Kidney (tissue), 14 donors: Measurements from ENCODE around the gene DDX23. TPM values are rescaled to one million over a fixed set of nuclear protein-coding genes. Genes with fewer than 3 reads are reported as not detected.

Source experiments
- DNase-seq, 5 donors: peaks; one replicate each; pipeline ENCODE4 v3.0.0-alpha.2; 2013 to 2020
- FAIRE-seq: peaks from 2 replicates; lab custom pipeline; 2012; peaks lifted over from hg19 to GRCh38; lab: Jason Lieb, UNC
- H3K27ac ChIP-seq, 2 donors: one replicate each; pipeline ENCODE4 v1.7.0; 2013; ENCODE audit warnings: low read depth in 2 of 2, low read length in 2 of 2, inconsistent platforms in 1 of 2
- H3K27me3 ChIP-seq: one replicate; pipeline ENCODE4 v1.7.1; 2013; ENCODE audit warnings: low read length, inconsistent platforms; ENCODE audit not compliant: control insufficient read depth, insufficient read depth
- H3K36me3 ChIP-seq, 3 donors: one replicate each; pipeline versions ENCODE4 v1.7.0 to v1.7.1; 2013; ENCODE audit warnings: low read length in 3 of 3, control low read depth in 1 of 3, inconsistent platforms in 1 of 3; ENCODE audit not compliant: insufficient read depth in 3 of 3, control insufficient read depth in 2 of 3
- H3K4me1 ChIP-seq, 3 donors: one replicate each; pipeline versions ENCODE4 v1.7.0 to v1.7.1; 2013; ENCODE audit warnings: low read length in 3 of 3, inconsistent platforms in 1 of 3, low read depth in 1 of 3; ENCODE audit not compliant: control insufficient read depth in 2 of 3, insufficient read depth in 2 of 3
- H3K4me3 ChIP-seq, 3 donors: one replicate each; pipeline versions ENCODE4 v1.7.0 to v1.8.1; 2013; ENCODE audit warnings: low read length in 3 of 3, control low read depth in 1 of 3, inconsistent platforms in 1 of 3
- H3K9ac ChIP-seq, 3 donors: one replicate each; pipeline versions ENCODE4 v1.7.0 to v1.7.1; 2013; ENCODE audit warnings: low read length in 3 of 3, control low read depth in 1 of 3, inconsistent platforms in 1 of 3
- H3K9me3 ChIP-seq, 3 donors: one replicate each; pipeline versions ENCODE4 v1.7.0 to v1.7.1; 2013; ENCODE audit warnings: low read length in 3 of 3, control low read depth in 1 of 3, inconsistent platforms in 1 of 3; ENCODE audit not compliant: control insufficient read depth in 2 of 3, insufficient read depth in 1 of 3
- intact Hi-C: fragments of 100-400 bp; cut with DNase I; formaldehyde crosslinking; loops from one replicate; pipeline ENCODE4 v1.11.1; 2022
- polyA plus RNA-seq: library from polyadenylated mRNA; stranded (reverse); fragments of 350-450 nt; fragmentation: Illumina TruSeq; extraction: RNeasy Lipid Tissue Mini Kit (QIAGEN cat#74804); gene quantifications from one replicate; pipeline ENCODE4 v1.2.3, GENCODE V29; 2014; ENCODE audit warnings: low read depth, low replicate concordance; ENCODE audit not compliant: insufficient read depth
- total RNA-seq: library from RNA; stranded (reverse); fragmentation: NEBNext Ultra II Directional; extraction: Animal tissue kit (Norgen Biotek cat#: 25700); gene quantifications from one replicate; pipeline ENCODE4 v1.2.1, GENCODE V29; 2021
- TF ChIP-seq, protein P1 (sequence below): IDR thresholded peaks from 3 replicates; pipeline ENCODE4 v1.5.1; 2012; ENCODE audit warnings: mild to moderate bottlenecking, moderate library complexity, borderline replicate concordance; ENCODE audit not compliant: insufficient read depth; ENCODE audit errors: extremely low read depth
- donor health status: control.
- donor health status: control.
- donor health status: control.
- donor health status: control.
- donor health status: control.
- donor health status: DM: yes; HTN: yes; CAD: no.
- donor health status: Normal renal cell carcinoma (clear cell type).

Gene DDX23
- total and polyA plus RNA-seq, 2 donors from 2014 or later, result 31.9 to 65.5 TPM

DNA sequence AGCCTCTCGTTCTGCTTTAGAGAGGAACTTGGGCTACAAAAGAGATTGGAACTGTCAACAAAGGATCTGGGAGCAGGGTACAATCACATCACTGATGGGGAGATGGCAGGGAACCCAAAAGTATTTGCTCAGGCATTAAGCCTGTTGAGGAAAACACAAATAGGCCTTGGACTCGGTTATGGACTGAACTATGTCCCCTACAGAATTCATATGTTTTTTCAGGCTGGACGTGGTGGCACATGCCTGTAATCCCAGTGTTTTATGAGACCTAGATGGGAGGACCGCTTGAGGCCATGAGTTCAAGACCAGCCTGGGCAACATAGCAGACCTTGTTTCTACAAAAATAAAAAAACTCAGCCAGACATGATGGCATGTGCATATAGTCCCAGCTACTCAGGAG lies 13.9 kb downstream of the DDX23 start:
- DNase-seq (no peak), FAIRE-seq (no peak)
- H3K27ac ChIP-seq, result no peak overlapping the region
- intact Hi-C loops, result no loop called here
- H3K9me3 ChIP-seq, result no peaks in the 10 kb centered on the region
- peaks cover 11 to 59% (median 49%) of the 10 kb centered on the region in 3 donors for H3K36me3 ChIP-seq
- H3K4me3 ChIP-seq, result no peak overlapping the region
- H3K4me1 ChIP-seq, result no peaks in the 10 kb centered on the region
- no peaks in the 10 kb centered on the region for H3K27me3 ChIP-seq
- H3K9ac ChIP-seq, result no peak overlapping the region
- TF ChIP-seq, protein P1, sequence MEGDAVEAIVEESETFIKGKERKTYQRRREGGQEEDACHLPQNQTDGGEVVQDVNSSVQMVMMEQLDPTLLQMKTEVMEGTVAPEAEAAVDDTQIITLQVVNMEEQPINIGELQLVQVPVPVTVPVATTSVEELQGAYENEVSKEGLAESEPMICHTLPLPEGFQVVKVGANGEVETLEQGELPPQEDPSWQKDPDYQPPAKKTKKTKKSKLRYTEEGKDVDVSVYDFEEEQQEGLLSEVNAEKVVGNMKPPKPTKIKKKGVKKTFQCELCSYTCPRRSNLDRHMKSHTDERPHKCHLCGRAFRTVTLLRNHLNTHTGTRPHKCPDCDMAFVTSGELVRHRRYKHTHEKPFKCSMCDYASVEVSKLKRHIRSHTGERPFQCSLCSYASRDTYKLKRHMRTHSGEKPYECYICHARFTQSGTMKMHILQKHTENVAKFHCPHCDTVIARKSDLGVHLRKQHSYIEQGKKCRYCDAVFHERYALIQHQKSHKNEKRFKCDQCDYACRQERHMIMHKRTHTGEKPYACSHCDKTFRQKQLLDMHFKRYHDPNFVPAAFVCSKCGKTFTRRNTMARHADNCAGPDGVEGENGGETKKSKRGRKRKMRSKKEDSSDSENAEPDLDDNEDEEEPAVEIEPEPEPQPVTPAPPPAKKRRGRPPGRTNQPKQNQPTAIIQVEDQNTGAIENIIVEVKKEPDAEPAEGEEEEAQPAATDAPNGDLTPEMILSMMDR, result no peak

DNA sequence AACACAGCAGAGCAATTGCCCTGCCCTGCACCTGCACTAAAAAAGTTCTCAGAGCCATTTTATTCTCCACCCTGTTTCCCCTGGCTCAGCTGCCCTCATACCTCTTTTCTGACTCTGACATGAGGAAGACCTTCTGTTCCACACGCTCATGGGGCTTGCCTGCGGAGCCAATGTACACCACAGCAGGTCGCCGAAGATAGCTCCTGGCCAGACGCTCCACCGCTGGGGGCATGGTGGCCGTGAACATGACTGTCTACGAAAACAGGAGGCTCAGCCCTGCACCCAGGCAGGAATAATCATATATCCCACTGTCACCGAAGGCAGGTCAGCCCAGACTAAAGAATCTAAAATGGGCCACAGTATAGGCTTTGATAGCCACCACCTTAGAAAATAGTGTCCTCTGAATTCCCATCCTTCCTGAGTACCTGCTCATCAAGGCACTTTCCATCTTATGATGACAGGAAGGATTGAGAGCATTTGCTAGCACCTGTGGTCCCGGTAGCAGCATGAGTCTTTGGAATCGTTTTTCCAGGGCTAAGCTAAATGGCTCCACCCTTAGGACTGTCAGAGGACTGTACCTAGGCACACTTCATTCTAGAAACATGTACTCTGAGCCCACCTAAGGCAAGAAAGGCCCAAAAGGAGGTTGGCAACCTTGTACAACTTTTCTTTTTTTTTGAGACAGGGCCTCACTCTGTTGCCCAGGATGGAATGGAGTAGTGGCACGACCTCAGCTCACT lies 19.5 kb downstream of the DDX23 start:
- H3K9me3 ChIP-seq, result no peaks in the 10 kb centered on the region
- H3K9ac ChIP-seq, result no peak overlapping the region
- TF ChIP-seq, protein P1, result no peak
- no peaks in the 10 kb centered on the region for H3K4me1 ChIP-seq
- peaks cover 9 to 68% (median 54%) of the 10 kb centered on the region in 3 donors for H3K36me3 ChIP-seq
- H3K27ac ChIP-seq, result no peak overlapping the region
- no peaks in the 10 kb centered on the region for H3K27me3 ChIP-seq
- intact Hi-C loops, result no loop called here
- FAIRE-seq, result no peak
- no peak for DNase-seq
- H3K4me3 ChIP-seq, result no peak overlapping the region

- intact Hi-C loops, result no loop called here
- Histone ChIP-seq H3K27ac (no peak overlapping the region), H3K4me1 (no peaks in the 10 kb centered on the region), H3K9ac (no peak overlapping the region), H3K9me3 (no peaks in the 10 kb centered on the region), H3K4me3 (no peak overlapping the region), H3K36me3 (peaks cover 9 to 57% (median 42%) of the 10 kb centered on the region in 3 donors), H3K27me3 (no peaks in the 10 kb centered on the region)
- TF ChIP-seq, protein P1, result no peak
- DNase-seq (no peak), FAIRE-seq (no peak)
These were observed 20.7 kb downstream of the DDX23 start for GRCh38 chr12:48831257-48831656.
